SK-N-DZ (cell line): ENCODE results near the gene RASA3.
A peak's percentile ranks its signal among the peaks of the same experiment; 100 is the strongest.
"Not testable (repeated sequence)": the region's sequence is repeated elsewhere in the genome, so short reads cannot be mapped to it uniquely, and the experiment has no call there.

Source experiments
- DNase-seq: peaks from one replicate; pipeline ENCODE4 v3.0.0-alpha.2; 2015; ENCODE audit warnings: low spot score

The RASA3 gene

GRCh38 chr13:114101358-114102130 lies 30.9 kb downstream of the RASA3 start:
- DNase-seq, result no peak

- no peak for DNase-seq
Observed at GRCh38 chr13:114100446-114101357, 31.7 kb downstream of the RASA3 start.

DNA sequence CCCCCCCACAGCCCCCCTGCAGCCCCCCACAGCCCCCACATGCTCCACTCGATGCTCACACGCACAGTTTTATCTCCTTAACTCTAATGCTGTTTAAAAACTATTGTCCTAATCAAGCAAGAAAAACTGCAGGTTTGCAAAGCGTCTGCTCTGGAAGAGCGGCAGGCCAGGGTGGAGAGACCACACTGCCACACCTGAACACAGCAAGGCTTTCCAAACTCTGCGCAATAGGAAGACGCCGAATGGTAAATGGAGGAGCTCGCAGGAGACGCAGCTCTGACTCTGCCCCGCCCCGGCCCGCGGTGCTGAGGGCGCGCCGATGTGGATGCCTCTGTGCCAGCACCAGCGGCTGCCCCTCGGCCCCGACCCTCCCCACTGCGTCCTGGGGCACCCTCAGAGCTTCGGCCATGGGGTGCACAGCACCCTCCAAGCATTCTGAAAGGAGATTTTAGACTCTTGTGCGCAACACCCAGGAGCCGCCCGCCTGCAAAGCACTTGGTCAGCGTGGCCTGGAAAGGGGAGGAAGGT lies 32.4 kb downstream of the RASA3 start:
- DNase-seq, result peak; percentile 76

GRCh38 chr13:114099191-114099590 lies 33.2 kb downstream of the RASA3 start:
- DNase-seq, result peak; percentile 70

- DNase-seq, result not testable (repeated sequence)
Observed at GRCh38 chr13:114098689-114099056, 33.8 kb downstream of the RASA3 start.

DNA sequence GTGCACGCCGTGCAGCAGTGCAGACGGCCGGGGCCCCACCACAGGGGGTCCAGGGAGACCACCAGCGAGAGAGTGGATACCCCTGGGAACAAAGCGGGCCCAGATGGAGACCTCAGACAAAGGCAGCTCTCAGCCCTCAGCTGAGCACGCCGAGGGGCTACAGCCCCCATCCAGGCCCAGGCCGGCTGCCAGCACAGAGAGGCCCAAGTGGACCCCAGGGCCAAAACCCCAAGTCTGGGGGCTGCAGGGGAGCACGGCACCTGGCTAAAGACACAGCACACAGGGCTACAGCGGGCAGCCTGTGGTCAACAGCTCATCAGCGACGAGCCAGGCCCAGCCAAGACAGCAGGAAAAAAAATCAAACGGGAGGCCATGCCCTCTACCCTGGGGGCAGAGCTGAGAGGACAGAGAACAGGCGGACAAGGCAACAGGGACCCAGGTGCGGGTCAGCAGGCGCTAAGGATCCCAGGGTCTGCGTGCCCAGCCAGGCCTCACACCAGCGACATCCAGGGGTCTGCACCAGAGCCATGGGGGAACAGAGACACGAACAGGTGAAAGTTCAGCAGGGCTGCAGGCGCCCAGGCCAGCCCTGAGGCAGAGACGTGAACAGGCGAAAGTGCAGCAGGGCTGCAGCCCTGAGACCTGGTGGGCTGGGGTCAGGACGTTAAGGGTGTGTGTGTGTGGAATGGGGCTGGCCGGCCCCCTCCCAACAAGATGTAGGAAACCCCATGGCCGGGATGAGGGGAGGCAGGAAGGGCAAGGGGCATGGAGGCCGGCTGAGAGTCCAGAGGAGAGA lies 34.3 kb downstream of the RASA3 start:
- no peak for DNase-seq

DNA sequence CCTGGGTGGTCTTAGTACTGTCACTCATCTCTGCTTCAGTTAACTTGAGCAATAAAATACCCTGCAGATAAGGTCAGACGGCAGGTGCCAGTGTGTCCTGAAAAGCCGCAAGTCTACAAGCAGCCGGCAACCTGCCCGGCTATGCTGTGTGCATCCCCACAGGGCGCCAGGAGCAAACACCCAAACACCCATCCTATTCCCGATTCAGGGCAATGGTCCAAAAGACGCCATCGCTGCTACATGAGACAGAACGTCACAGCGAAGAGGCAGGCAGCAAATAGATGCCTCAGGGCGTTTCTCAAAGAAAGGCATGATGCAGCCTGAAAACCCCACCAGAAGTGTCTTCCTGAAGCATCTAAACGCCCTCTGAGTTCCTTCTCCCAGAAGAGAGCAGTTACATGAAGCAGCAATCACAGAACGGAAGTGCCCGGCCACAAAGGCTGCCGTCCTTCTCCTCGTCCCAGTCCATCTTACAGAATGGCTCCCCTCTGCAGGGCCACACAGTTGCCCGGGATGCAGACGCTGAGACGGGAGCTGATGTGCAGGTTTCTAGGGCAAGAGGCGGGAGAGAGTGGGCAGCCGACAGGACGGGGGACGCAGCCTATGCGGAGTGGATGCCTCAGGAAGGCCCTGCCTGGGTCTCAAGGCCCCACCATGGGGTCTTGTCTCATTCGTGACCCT lies 35.1 kb downstream of the RASA3 start:
- no peak for DNase-seq

- no peak for DNase-seq
Observed at GRCh38 chr13:114096811-114097211, 35.6 kb downstream of the RASA3 start.

DNA sequence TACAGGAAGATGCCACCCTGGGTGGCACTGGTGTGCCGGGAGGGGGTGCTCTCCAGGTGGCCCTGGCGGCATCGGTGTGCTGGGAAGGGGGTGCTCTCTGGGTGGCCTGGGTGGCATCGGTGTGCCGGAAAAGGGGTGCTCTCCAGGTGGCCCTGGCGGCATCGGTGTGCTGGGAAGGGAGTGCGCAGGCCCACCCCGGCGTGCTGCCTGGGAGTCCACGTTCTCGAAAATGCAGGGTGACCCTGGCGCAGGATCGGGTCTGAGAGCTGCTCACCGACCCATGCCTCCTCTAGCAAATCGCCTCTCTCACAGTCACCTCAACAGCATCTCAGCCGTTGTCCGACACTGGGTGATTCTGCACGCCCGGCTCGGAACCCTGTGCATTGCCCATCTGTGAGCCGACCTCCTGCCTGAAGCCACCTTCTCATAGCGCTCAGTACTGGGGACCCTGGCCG lies 36.4 kb downstream of the RASA3 start:
- no peak for DNase-seq

DNA sequence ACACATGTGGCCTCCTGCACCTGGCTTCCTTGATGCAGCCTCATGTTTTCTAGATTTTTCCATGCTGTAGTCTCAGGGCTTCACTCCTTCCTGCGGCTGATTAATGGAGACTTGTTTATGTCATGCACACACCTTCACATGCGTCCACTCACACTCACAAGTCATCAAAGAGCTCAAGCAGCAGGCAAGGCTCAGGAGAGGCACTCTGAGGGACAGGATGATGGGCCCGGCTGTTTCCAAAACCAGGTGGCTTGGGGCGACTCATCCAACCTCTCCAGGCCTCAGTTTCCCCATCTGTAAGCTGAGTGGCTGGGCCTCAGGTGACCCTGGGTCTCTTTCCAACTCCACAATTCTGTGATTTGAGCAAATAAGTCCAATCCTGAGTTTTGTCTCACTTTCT lies 36.9 kb downstream of the RASA3 start:
- no peak for DNase-seq

- no peak for DNase-seq
Observed at GRCh38 chr13:114093118-114093517, 39.3 kb downstream of the RASA3 start.

GRCh38 chr13:114092468-114092867 lies 40.0 kb downstream of the RASA3 start:
- DNase-seq, result no peak

DNA sequence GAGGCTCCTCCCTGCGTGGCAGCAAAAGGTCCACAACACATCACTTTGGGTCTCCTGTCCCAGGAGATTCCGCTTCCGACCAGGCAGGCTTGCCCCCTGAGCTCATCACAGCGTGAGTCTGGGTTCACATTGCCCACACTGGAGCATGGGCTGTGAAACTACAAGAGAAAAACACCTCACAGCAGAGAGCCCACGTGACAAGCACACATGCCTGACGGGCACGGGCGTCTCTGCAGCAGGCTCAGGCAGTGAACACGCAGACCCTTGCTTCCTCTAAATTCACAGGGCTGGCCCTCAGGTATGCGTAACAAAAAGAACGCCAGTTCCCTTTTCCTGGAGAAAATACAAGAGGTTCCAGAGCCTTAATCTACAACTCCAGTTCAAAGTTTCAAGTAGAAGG lies 41.9 kb downstream of the RASA3 start:
- DNase-seq, result no peak

DNA sequence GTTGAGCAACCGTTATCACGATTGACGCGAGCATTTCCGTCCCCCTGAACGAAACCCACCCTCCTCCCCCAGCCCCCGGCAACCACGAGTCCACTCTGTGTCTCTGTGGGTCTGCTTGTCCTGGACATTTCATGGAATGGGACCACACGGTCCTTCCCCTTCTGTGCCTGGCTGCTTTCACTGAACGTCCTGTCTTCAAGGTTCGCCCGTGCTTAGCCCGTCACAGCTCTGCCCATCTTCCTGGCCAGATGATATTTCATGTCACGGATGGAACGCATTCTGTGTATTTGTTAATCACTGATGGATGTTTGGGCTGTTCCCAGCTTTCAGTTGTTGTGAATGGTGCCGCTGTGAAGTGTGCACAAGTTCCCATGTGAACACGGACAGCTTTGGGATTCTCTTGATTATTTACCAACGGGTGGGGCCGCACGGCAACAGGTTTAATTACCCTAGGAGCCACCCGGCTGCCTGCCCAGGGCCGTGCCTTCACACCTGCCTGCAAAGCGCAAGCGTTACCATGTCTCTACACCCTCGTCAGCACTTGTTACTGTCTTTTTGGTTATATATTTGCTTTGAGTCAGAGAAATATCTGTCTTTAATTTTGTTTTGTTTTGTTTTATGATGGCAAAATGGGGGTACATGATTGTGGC lies 42.5 kb downstream of the RASA3 start:
- DNase-seq, result no peak

DNA sequence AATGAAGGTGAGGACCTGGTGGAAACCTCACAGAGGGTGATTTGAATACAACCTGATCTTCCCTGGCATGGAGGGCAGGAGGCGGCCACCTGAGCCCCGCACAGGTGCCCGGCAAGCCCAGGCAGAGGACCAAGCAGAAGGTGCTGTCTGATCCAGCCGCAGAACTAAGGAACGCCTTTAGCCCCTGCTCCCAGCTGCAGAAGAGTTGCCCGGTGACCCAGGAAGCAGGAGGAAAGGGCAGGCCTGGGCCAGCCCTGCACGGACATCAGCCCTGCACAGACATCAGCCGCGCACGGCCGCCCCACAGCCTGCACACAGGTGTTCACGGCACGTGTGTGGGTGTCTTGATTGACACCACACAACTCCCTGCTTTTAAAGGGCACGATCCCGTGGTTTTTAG lies 43.1 kb downstream of the RASA3 start:
- DNase-seq, result no peak

GRCh38 chr13:114088863-114089262 lies 43.6 kb downstream of the RASA3 start:
- DNase-seq, result no peak

GRCh38 chr13:114088234-114088633 lies 44.2 kb downstream of the RASA3 start:
- no peak for DNase-seq

DNA sequence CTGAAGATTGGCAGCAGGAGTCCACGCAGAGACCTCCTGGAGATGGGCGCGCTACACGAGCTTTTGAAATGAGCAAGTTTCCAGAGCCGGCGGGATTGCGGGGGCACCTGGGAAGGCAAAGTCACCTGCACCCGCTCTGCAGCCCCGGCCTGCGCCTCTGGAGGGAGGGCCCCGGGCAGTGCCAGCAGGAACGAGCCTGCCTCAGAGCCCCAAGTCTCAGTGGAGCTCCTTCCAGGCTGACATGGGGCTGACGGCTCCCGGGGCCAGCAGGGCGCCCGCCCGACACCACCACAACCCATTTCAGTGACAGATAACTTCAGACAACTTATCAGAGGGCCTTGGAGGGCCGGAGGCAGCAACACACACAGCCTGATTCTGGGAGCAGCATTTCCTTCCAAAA lies 45.0 kb downstream of the RASA3 start:
- no peak for DNase-seq

GRCh38 chr13:114082849-114083645 lies 49.4 kb downstream of the RASA3 start:
- DNase-seq, result no peak
